Jurkat, Clone E6-1 (cell line): Measurements from ENCODE around the gene ZDHHC24.

Source experiments
- DNase-seq: peaks from one replicate; pipeline ENCODE4 v3.0.0-alpha.2; 2011; ENCODE audit warnings: low read depth, low spot score
- H3K4me3 ChIP-seq: 2 replicates; pipeline ENCODE4 v1.5.1; 2011; ENCODE audit warnings: mild to moderate bottlenecking, low read length, control low read depth, moderate library complexity

ZDHHC24 gene

GRCh38 chr11:66524304-66525040 lies 21.4 kb downstream of the ZDHHC24 start:
- H3K4me3 ChIP-seq, result no peak overlapping the region
- DNase-seq, result no peak

GRCh38 chr11:66523611-66524010 lies 22.2 kb downstream of the ZDHHC24 start:
- H3K4me3 ChIP-seq, result no peak overlapping the region
- DNase-seq, result no peak

- H3K4me3 ChIP-seq, result peak overlapping the region; percentile 95
- no peak for DNase-seq
These were observed 34.9 kb downstream of the ZDHHC24 start for GRCh38 chr11:66510990-66511339.

GRCh38 chr11:66510271-66510989 lies 35.4 kb downstream of the ZDHHC24 start, which contains the start of gene BBS1:
BBS1 (plus strand) TSS chr11:66510635; CDS start chr11:66510660, 25 bp downstream.
- peak; percentile 57 for DNase-seq
- peak within 1 kb of the TSS; percentile 95 for H3K4me3 ChIP-seq

GRCh38 chr11:66509131-66509561 lies 36.7 kb downstream of the ZDHHC24 start:
- no peak for DNase-seq
- H3K4me3 ChIP-seq, result no peak overlapping the region

GRCh38 chr11:66505276-66505816 lies 40.5 kb downstream of the ZDHHC24 start:
- H3K4me3 ChIP-seq, result no peak overlapping the region
- no peak for DNase-seq

- DNase-seq, result no peak
- no peak overlapping the region for H3K4me3 ChIP-seq
These were observed 47.3 kb downstream of the ZDHHC24 start for GRCh38 chr11:66498506-66498905.

- DNase-seq, result no peak
- no peak overlapping the region for H3K4me3 ChIP-seq
These were observed 48.6 kb downstream of the ZDHHC24 start for GRCh38 chr11:66497206-66497605.

GRCh38 chr11:66495401-66495854 lies 50.4 kb downstream of the ZDHHC24 start:
- DNase-seq, result no peak
- no peak overlapping the region for H3K4me3 ChIP-seq

- H3K4me3 ChIP-seq, result no peak overlapping the region
- no peak for DNase-seq
These were observed 50.9 kb downstream of the ZDHHC24 start for GRCh38 chr11:66494935-66495334.

GRCh38 chr11:66494458-66494857 lies 51.4 kb downstream of the ZDHHC24 start:
- DNase-seq, result no peak
- H3K4me3 ChIP-seq, result no peak overlapping the region

GRCh38 chr11:66493130-66493529 lies 52.7 kb downstream of the ZDHHC24 start:
- no peak for DNase-seq
- H3K4me3 ChIP-seq, result no peak overlapping the region

GRCh38 chr11:66492161-66492865 lies 53.5 kb downstream of the ZDHHC24 start:
- H3K4me3 ChIP-seq, result no peak overlapping the region
- peak; percentile 46 for DNase-seq

- H3K4me3 ChIP-seq, result no peak overlapping the region
- DNase-seq, result no peak
These were observed 54.4 kb downstream of the ZDHHC24 start for GRCh38 chr11:66491315-66491935.

- no peak for DNase-seq
- H3K4me3 ChIP-seq, result no peak overlapping the region
These were observed 56.2 kb downstream of the ZDHHC24 start for GRCh38 chr11:66489636-66490035.

GRCh38 chr11:66488957-66489356 lies 56.9 kb downstream of the ZDHHC24 start:
- H3K4me3 ChIP-seq, result no peak overlapping the region
- no peak for DNase-seq

GRCh38 chr11:66484806-66485380 lies 61.0 kb downstream of the ZDHHC24 start:
- DNase-seq, result no peak
- H3K4me3 ChIP-seq, result no peak overlapping the region

- DNase-seq, result peak; percentile 91
These were observed 65.5 kb downstream of the ZDHHC24 start, which contains the start of gene DPP3 for GRCh38 chr11:66480117-66480938. DPP3 (plus strand) TSS chr11:66480434; CDS start chr11:66482201, 1,767 bp downstream.

More at GRCh38 chr11:66480117-66480938, 65.5 kb downstream of the ZDHHC24 start, which contains the start of gene DPP3:
- H3K4me3 ChIP-seq, result peak within 1 kb of the TSS; percentile 95
